Spleen (tissue), 7 donors: Measurements from ENCODE around the gene LRP1B.

ENCODE experiments used
- CTCF ChIP-seq, 11 experiments: fragments of 200-600 bp in 7 of 11; fragments of 450-650 bp in 4 of 11; sonication (generic) in 4 of 11; IDR thresholded peaks in 8 of 11; conservative IDR thresholded peaks in 3 of 11; 1 replicate in 7 of 11; 2 replicates in 4 of 11; pipeline versions ENCODE4 v1.4.0 to v1.8.0; 2016 to 2021; ENCODE audit warnings: antibody characterized with exemption in 11 of 11, inconsistent platforms in 4 of 11, mild to moderate bottlenecking in 1 of 11
- POLR2A ChIP-seq, 3 donors: fragments of 450-650 bp; IDR thresholded peaks; one replicate each; pipeline ENCODE4 v1.5.1; 2017; ENCODE audit warnings: antibody characterized with exemption in 3 of 3, mild to moderate bottlenecking in 1 of 3
- POLR2AphosphoS5 ChIP-seq, 3 donors: sonication (generic); formaldehyde crosslinking; IDR thresholded peaks; one replicate each; pipeline ENCODE4 v1.5.1; 2017; ENCODE audit warnings: antibody characterized with exemption in 3 of 3
- donor health status: DM: no; HTN: no; CAD: no; lungs with moderate emphysema.
- donor health status: DM: no; HTN: no; CAD: no.
- donor health status: DM: no; HTN: no; CAD: no.

- TF ChIP-seq POLR2A (IDR thresholded peaks at IDR 0.05) (no peak), CTCF (IDR thresholded peaks at IDR 0.05 in 8 of 11, conservative IDR thresholded peaks at IDR 0.05 in 3 of 11) (no peak), POLR2AphosphoS5 (IDR thresholded peaks at IDR 0.05) (no peak)
These were observed 1101.3 kb downstream of the LRP1B start for GRCh38 chr2:141029428-141030078.
